Measurements from ENCODE around the gene STOML2. TPM values are rescaled to one million over a fixed set of nuclear protein-coding genes. Genes with fewer than 3 reads are reported as not detected.

STOML2 gene
- total RNA-seq, 1 donor from 2014 or later, result 108 TPM

- H3K27ac Mint-ChIP-seq, result no peak overlapping the region
- no peaks in the 10 kb centered on the region for H3K9me3 Mint-ChIP-seq
- TF ChIP-seq, protein P1, sequence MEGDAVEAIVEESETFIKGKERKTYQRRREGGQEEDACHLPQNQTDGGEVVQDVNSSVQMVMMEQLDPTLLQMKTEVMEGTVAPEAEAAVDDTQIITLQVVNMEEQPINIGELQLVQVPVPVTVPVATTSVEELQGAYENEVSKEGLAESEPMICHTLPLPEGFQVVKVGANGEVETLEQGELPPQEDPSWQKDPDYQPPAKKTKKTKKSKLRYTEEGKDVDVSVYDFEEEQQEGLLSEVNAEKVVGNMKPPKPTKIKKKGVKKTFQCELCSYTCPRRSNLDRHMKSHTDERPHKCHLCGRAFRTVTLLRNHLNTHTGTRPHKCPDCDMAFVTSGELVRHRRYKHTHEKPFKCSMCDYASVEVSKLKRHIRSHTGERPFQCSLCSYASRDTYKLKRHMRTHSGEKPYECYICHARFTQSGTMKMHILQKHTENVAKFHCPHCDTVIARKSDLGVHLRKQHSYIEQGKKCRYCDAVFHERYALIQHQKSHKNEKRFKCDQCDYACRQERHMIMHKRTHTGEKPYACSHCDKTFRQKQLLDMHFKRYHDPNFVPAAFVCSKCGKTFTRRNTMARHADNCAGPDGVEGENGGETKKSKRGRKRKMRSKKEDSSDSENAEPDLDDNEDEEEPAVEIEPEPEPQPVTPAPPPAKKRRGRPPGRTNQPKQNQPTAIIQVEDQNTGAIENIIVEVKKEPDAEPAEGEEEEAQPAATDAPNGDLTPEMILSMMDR (IDR thresholded peaks at IDR 0.05), result no peak
- DNase-seq, result no peak
- ATAC-seq (ENCODE audit: low read depth), result no peak
- intact Hi-C loops (cut with micrococcal nuclease), result no loop called here
- POLR2A ChIA-PET, result interaction anchor here (1.1 to 1.8 kb wide), 2 partner anchors 28 to 35 kb away, joined by 4 read pairs; partner anchors contain the start of genes FANCG and VCP
- H3K4me1 Mint-ChIP-seq, result peaks cover 39% of the 10 kb centered on the region
- CTCF ChIA-PET, result interaction anchor here (1.2 kb wide), 1 partner anchor 28 kb away, joined by 3 read pairs; the partner anchor contains the start of gene FANCG
- H3K36me3 Mint-ChIP-seq (ENCODE audit: low read depth), result peaks cover 19% of the 10 kb centered on the region
- no peaks in the 10 kb centered on the region for H3K27me3 Mint-ChIP-seq
- no peak overlapping the region for H3K4me3 Mint-ChIP-seq
Observed at GRCh38 chr9:35107297-35108290, 4.7 kb upstream of the STOML2 start.

- no peak for ATAC-seq (ENCODE audit: low read depth)
- Mint-ChIP-seq H3K36me3 (ENCODE audit: low read depth) (peaks cover 26% of the 10 kb centered on the region), H3K27me3 (no peaks in the 10 kb centered on the region), H3K9me3 (no peaks in the 10 kb centered on the region), H3K4me3 (no peak overlapping the region), H3K27ac (peak overlapping the region; percentile 7), H3K4me1 (peaks cover 37% of the 10 kb centered on the region)
- TF ChIP-seq, protein P1 (IDR thresholded peaks at IDR 0.05), result no peak
- intact Hi-C loops (cut with micrococcal nuclease), result no loop called here
- POLR2A ChIA-PET, result interaction anchor here (1.1 to 1.8 kb wide), 3 partner anchors 24 to 34 kb away, joined by 3 to 4 read pairs (median 4); partner anchors contain the start of genes FANCG and VCP
- DNase-seq, result no peak
- CTCF ChIA-PET, result interaction anchor here (1.2 to 2.1 kb wide), 2 partner anchors 10 to 27 kb away, joined by 3 to 6 read pairs; partner anchors contain the start of genes FANCG and PIGO
Observed at GRCh38 chr9:35106343-35106730, 3.4 kb upstream of the STOML2 start.

- DNase-seq (no peak), ATAC-seq (ENCODE audit: low read depth) (no peak)
- POLR2A ChIA-PET, result interaction anchor here (1.2 to 1.8 kb wide), 3 partner anchors 24 to 34 kb away, joined by 3 to 4 read pairs (median 3); partner anchors contain the start of genes FANCG and VCP
- H3K27ac Mint-ChIP-seq, result peak overlapping the region; percentile 7
- intact Hi-C loops (cut with micrococcal nuclease), result no loop called here
- CTCF ChIA-PET, result interaction anchor here (2.1 kb wide), 1 partner anchor 9 kb away, joined by 6 read pairs; the partner anchor contains the start of gene PIGO
- no peak overlapping the region for H3K4me3 Mint-ChIP-seq
- peaks cover 31% of the 10 kb centered on the region for H3K4me1 Mint-ChIP-seq
- no peaks in the 10 kb centered on the region for H3K27me3 Mint-ChIP-seq
- H3K36me3 Mint-ChIP-seq (ENCODE audit: low read depth), result peaks cover 31% of the 10 kb centered on the region
- no peaks in the 10 kb centered on the region for H3K9me3 Mint-ChIP-seq
- TF ChIP-seq, protein P1 (IDR thresholded peaks at IDR 0.05), result no peak
Observed at GRCh38 chr9:35105571-35106342, 2.8 kb upstream of the STOML2 start.

- ATAC-seq (ENCODE audit: low read depth) (no peak), DNase-seq (no peak)
- H3K36me3 Mint-ChIP-seq (ENCODE audit: low read depth), result peaks cover 37% of the 10 kb centered on the region
- no peaks in the 10 kb centered on the region for H3K27me3 Mint-ChIP-seq
- ChIA-PET POLR2A (interaction anchor here (1.2 kb wide), 1 partner anchor 25 kb away, joined by 3 read pairs; the partner anchor contains the start of gene FANCG), CTCF (interaction anchor here (2.1 kb wide), 1 partner anchor 9 kb away, joined by 6 read pairs; the partner anchor contains the start of gene PIGO)
- intact Hi-C loops (cut with micrococcal nuclease), result no loop called here
- no peak overlapping the region for H3K27ac Mint-ChIP-seq
- TF ChIP-seq, protein P1 (IDR thresholded peaks at IDR 0.05), result no peak
- H3K4me3 Mint-ChIP-seq, result no peak overlapping the region
- peaks cover 27% of the 10 kb centered on the region for H3K4me1 Mint-ChIP-seq
- no peaks in the 10 kb centered on the region for H3K9me3 Mint-ChIP-seq
Observed at GRCh38 chr9:35105126-35105525, 2.2 kb upstream of the STOML2 start.
